Stimulated activated CD4-positive, alpha-beta T cell treated with anti-CD3 and anti-CD28 coated beads, TNF-alpha, amount 100 ng/mL, for 48 hours (primary cell): ENCODE data around the gene SORCS1.

Experiments
- DNase-seq, 3 donors: peaks; one replicate each; pipeline ENCODE4 v3.0.0-alpha.2; 2020; ENCODE audit warnings: low read depth in 3 of 3

SORCS1 gene

GRCh38 chr10:107104026-107104652 lies 60.4 kb downstream of the SORCS1 start:
- DNase-seq = no peak

- no peak for DNase-seq
Observed at GRCh38 chr10:107103174-107104025, 61.1 kb downstream of the SORCS1 start.

DNA sequence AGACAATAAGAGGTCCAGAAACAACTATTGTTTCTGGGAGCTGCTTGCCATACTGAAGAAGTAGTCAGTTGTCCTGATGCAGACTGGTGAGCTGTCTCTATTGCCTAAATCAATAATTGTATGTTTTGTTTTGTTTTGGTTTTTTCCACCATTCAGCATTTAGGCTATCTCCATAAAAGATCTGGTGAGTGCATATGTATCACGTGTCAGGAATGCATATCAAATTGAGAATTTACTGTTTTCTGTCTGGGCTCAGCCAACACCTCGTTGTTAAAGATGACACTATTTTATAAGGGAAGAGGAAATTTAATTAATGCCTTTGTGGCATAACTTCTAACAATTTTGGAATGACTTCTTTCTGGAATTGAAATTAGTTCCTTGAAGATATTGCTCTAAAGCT lies 66.2 kb downstream of the SORCS1 start:
- DNase-seq = no peak

GRCh38 chr10:107094824-107095522 lies 69.5 kb downstream of the SORCS1 start:
- no peak for DNase-seq

GRCh38 chr10:107092321-107092720 lies 72.2 kb downstream of the SORCS1 start:
- DNase-seq = no peak

DNA sequence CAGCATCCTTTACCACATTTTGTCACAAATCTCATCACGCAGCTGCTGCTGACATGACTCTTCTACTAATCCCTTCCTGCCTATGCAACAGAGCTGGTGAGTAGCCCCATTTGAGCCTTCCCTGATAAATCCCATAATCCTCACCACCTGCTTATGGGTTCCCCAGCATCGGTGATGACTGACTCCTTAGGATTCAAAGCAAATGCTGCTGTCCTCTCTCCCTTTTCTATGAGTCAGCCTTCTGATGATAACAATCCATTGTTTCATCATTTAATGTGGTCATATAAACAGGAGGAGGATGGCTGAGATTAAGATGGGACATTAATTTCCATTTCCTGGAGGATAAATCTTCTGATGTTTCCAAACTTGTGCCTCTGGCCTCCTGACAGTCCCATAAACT lies 73.4 kb downstream of the SORCS1 start:
- no peak for DNase-seq

GRCh38 chr10:107085665-107086525 lies 78.6 kb downstream of the SORCS1 start:
- no peak for DNase-seq

DNA sequence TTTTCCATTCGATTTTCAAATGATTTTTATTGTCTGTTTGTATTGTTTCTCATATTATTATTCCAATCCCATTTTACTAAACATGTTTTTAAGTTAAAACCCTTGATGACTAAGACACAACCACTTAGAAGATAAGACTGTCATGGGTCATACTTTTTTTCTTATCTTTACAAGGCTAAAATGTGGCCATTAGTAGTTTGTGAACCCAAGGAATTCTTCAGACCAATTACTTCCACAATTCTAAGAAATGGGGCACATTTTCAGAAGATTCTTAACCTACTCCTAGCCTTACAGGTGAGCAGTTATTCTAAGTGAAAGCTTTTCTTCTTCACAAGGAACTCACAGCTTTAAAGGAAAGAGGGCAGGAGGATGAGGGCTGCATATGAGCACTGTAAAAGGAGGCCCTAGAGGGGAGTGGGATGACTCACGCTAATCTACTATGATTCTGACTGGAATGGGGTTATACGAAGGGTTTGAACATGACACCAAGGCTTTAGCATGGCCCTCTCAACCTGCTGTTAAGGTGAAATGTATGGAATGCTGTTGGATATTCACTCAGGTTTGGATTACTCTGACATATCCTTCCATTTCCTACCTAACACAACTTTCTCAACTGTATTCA lies 81.0 kb downstream of the SORCS1 start:
- DNase-seq = no peak

- no peak for DNase-seq
Observed at GRCh38 chr10:107081644-107082043, 82.9 kb downstream of the SORCS1 start.

DNA sequence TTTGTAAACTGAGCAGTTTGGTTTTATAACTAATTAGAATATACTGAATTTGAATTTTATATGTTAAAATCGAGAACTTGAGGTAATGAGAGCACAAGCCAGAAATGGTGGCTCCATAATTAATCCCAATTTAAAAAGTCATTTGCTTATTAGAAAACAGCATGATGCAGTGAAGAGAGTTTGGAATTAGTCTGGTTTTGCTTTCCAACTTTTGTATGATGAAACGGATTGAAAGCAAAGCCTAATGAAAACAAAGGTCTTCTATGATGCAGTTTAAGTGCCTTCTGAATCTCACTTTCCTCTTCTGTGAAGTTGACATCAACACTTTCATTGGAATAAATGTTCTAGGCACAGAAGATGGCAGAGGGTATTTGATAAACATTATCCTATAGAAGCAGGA lies 89.4 kb downstream of the SORCS1 start:
- DNase-seq = no peak

DNA sequence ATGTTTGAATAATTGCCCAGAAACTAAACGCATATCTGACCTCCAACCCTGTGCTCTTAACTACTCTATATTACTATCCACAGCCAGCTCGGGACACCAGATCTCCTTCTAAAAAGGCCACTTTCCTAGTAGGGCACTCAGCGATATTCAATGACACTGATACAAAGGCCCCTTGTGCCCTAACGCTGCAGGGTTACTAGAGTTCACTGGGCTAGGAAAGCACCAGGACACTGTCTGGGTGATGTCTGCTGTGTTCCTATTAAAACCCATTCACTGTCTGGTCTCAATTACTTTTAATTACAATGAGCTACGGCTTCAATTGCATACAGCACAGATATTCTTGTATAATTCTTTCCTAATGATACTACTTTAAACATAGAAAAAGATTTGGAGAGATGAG lies 91.7 kb downstream of the SORCS1 start:
- no peak for DNase-seq

- no peak for DNase-seq
Observed at GRCh38 chr10:107072028-107072427, 92.5 kb downstream of the SORCS1 start.

DNA sequence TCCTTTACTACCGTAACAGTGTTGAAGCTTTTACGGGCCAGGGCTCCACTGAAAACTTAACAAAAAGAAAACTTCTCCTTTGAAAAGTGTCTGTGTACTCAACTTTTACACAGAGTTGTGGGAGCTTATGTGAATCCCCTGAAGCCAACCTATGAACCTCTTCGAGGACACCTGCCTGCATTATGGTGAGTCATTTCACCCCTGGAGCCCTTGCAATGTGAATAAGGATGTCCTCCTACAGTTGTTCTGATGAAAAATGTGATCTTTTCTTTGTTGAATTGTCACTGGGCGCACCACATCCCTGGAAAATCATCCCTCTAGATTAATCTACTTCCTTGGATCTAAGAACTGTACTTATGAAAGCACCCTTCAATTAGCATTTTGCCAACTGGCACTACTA lies 93.2 kb downstream of the SORCS1 start:
- DNase-seq = no peak

DNA sequence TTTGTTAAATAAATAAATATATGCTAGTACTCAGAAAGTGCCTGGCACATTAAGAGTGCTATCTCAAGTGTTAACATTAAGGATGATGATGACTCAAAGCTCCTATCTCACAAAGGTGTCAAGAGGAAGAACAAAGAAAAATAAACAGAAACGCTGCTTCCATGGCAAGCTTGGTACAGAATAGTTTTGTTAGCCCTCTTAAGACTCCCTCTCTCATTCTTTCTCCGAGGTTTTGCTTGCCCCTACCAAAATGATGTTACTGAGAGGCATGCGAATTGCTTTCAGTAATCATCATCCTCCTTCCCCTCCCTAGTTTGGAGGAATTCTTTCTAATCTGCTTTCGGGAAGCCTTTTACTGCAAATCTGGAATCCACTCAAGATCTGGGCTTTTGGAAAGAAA lies 96.7 kb downstream of the SORCS1 start:
- no peak for DNase-seq

DNA sequence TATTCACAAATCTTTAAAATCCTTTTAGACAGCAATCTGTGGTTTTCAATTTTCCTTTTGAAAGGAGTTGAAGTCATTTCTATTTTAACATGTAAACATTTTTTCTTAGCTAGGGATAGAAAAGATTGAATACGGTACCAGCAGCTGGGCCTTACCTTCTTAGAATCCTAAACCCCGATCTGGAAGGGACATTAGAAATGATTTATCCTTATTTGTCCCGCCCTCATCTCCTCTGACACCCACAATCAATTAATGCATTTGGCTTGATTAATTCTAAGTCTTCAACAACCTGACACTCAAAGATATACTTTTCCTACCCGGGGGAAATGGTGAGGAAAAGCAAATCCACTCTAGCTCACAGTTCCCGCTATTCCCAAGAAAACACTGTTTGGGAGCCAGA lies 100.4 kb downstream of the SORCS1 start:
- no peak for DNase-seq

DNA sequence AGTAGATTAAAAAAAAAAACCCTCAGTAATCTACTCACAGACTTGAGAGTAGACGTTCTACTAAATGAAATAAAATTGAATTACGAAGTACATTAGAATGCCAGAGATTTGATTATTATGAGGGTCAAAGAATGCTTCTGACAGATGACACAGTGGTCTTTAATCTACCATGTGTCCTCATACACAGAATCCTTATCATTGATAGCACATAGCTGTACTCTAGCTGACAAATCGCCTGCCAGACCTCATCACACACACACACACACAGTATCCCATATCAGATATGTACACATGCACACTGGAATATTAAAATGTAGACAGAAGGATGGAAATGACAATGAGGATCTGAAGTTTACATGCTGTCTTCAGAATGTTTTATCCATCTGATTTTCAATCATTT lies 104.6 kb downstream of the SORCS1 start:
- DNase-seq = no peak

DNA sequence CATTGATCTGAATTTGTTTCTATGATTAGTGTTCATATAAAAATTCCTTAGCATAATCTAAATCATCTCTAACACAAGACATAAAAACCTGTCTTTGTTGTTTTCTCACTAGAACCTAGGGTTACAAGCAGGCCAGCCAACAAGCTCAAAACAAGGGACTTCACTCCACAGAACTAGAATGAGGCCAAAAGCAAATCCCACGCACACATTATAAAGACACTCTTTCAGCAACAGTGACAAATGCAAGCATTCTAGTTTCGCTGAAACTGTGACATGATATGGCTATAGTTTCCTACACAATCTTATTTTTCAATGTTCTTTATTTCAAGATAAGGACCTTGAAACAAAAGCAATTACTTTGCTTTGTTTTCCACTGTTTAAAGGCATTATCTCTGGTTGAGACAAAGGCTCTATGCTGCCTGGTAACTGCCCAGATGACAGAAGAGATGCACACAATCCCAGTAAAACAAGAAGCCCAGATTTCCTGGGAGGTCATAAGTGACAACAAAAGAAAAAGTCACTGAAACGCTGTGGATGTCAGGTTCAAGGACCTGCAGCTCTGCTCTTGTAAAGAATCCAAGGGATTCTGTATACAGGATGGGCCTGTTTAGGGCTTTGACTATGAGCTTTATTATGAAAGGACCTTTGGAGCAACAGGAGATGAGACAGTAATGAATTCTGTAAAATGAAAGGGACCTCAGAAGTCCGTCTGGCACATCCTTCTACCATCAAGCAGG lies 105.3 kb downstream of the SORCS1 start:
- DNase-seq = no peak

- no peak for DNase-seq
Observed at GRCh38 chr10:107058331-107058730, 106.2 kb downstream of the SORCS1 start.

GRCh38 chr10:107056182-107056581 lies 108.3 kb downstream of the SORCS1 start:
- no peak for DNase-seq

- DNase-seq = no peak
Observed at GRCh38 chr10:107054469-107055156, 109.9 kb downstream of the SORCS1 start.
